Fibroblast of mammary gland (primary cell): ENCODE measurements around the gene SPOPL.
"Not testable (repeated sequence)": the region's sequence is repeated elsewhere in the genome, so short reads cannot be mapped to it uniquely, and the experiment has no call there.

ENCODE experiments used
- DNase-seq: peaks from one replicate; pipeline ENCODE4 v3.0.0-alpha.2; 2010; ENCODE audit warnings: low read depth
- H3K4me3 ChIP-seq: 2 replicates; pipeline ENCODE4 v1.5.1; 2011; ENCODE audit warnings: low read depth, mild to moderate bottlenecking, low read length, moderate library complexity; ENCODE audit not compliant: control insufficient read depth
- TF ChIP-seq, protein P1 (sequence below): conservative IDR thresholded peaks from 2 replicates; pipeline ENCODE4 v1.5.1; 2011; ENCODE audit warnings: low read depth, low read length, inconsistent platforms; ENCODE audit not compliant: control insufficient read depth, insufficient read depth

SPOPL gene

DNA sequence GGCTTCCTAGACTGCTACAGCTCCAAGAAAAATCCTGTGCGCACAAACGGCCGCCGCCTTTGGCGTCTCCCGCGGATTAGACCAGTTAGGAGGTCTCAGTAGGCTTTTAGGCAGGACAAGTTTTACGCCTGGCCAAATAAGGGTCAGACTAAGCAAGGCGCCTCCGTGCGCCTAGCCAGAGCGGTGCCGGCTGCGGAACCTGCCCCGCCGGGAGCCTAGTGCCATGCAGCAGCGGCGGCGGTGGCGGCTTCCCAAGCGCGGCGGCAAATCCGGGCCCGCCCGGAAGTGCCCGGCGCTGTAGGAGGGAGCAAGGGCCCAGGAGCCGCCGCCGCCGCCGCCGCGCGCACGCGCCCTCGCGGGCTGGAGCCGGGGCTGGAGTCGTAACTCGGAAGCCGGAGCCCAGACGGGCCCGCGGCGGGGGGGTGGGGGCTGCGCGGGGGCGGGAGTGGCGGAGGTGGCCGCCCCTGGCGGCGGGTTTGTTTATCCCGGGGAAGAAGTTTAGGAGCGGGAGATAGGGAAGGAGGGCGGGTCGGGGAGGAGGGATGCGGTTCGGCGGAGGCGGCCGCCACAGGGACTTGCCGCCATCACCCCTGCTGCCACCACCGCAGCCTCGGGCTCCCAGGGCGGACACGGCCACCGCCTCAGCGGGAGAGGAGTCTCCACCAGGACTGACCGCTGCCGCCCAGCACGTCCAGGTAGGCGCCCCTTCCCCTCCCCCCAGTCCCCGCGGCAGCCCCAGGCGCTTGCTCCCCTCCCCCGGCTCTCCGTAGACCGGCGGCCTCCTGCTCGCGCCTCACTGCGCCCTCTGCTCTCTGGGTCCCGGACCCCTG, at the start of gene SPOPL:
Gene SPOPL (plus strand): TSS at position 346 of the 830 bp plus-strand sequence. CDS start 48,447 bp downstream, outside the sequence.
- peak; percentile 73 for DNase-seq

DNA sequence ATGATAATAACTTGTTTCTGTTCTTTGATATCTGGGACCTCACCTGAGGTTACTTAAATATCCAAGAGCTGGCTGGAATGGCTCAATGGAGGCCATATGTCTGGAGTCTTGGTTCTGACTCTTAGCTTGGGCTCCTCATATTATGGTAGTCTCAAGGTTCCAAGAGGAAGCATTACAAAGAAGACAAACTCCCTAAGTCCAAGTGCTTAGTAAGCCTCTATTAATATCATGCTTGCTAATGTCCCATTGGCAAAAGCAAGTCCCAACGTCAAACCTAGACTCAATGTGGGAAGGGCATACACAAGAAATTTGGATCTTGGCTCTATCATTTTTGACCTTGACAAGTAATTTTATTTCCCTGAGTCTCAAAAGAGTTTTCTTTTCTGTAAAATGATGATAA, 49.2 kb upstream of the SPOPL start:
- no peak for DNase-seq
- no peak overlapping the region for H3K4me3 ChIP-seq
- TF ChIP-seq, protein P1, sequence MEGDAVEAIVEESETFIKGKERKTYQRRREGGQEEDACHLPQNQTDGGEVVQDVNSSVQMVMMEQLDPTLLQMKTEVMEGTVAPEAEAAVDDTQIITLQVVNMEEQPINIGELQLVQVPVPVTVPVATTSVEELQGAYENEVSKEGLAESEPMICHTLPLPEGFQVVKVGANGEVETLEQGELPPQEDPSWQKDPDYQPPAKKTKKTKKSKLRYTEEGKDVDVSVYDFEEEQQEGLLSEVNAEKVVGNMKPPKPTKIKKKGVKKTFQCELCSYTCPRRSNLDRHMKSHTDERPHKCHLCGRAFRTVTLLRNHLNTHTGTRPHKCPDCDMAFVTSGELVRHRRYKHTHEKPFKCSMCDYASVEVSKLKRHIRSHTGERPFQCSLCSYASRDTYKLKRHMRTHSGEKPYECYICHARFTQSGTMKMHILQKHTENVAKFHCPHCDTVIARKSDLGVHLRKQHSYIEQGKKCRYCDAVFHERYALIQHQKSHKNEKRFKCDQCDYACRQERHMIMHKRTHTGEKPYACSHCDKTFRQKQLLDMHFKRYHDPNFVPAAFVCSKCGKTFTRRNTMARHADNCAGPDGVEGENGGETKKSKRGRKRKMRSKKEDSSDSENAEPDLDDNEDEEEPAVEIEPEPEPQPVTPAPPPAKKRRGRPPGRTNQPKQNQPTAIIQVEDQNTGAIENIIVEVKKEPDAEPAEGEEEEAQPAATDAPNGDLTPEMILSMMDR = no peak

More for the DNA sequence above, at the start of gene SPOPL:
- H3K4me3 ChIP-seq = peak within 1 kb of the TSS; percentile 85
- TF ChIP-seq, protein P1 = no peak

DNA sequence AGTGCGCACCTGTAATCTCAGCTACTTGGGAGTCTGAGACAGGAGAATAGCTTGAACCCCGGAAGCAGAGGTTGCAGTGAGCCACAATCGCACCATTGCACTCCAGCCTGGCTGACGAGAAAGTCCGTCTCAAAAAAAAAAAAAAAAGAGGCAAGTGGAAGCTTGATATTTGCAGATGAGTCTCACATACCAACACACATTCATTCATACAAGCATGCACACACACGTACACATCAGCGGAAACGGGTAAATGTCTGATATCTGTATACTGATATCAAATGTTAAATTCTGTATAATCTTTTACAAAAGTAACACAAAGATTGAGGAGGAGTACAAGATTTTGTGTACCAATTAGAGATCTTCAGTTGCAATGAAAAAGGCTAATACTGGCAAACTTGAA, 47.8 kb upstream of the SPOPL start:
- TF ChIP-seq, protein P1 = no peak
- H3K4me3 ChIP-seq = no peak overlapping the region
- DNase-seq = no peak

- TF ChIP-seq, protein P1 = no peak
- no peak for DNase-seq
- H3K4me3 ChIP-seq = no peak overlapping the region
These were observed 46.8 kb upstream of the SPOPL start for GRCh38 chr2:138454761-138455160.

DNA sequence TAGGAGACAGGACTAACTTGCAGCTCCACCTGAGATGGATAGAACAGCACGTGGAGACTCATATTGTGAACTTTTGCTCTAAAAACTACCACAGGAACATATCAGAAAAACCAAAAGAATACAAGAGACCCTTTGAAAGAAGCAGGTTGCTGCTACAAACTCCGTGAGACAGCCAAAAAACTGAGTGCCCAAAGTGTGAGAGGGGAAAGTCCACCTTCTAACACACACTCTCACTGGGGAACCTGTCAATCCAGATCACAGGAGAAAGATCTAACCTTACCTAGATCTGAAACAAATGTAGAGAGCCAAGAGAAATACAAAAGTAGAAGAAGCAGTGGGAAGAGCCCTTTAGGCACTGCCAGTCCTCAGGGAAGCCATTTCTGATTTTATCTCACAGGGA, 46.3 kb upstream of the SPOPL start:
- TF ChIP-seq, protein P1 = no peak
- DNase-seq = no peak
- no peak overlapping the region for H3K4me3 ChIP-seq

- H3K4me3 ChIP-seq = no peak overlapping the region
- TF ChIP-seq, protein P1 = no peak
- no peak for DNase-seq
These were observed 45.9 kb upstream of the SPOPL start for GRCh38 chr2:138455691-138456090.

DNA sequence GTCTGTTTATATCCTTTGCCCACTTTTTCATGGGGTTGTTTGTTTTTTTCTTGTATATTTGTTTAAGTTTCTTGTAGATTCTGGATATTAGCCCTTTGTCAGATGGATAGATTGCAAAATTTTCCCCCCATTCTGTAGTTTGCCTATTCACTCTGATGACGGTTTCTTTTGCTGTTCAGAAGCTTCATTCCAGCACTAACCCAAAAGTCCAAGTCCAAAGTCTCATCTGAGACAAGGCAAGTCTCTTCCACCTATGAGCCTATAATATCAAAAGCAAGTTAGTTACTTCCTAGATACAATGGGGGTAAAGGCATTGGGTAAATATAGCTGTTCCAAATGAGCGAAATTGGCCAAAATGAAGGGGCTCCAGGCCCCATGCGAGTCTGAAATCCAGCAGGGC, 38.9 kb upstream of the SPOPL start:
- DNase-seq, H3K4me3 ChIP-seq: not testable (repeated sequence)
